Ishikawa (cell line): ENCODE measurements around the gene PSAP.

ENCODE experiments used
- CEBPB ChIP-seq: IDR thresholded peaks from 2 replicates; pipeline ENCODE4 v1.6.1; 2012
- CREB1 ChIP-seq: IDR thresholded peaks from 2 replicates; pipeline ENCODE4 v1.6.1; 2012; ENCODE audit warnings: low read depth
- EGR1 ChIP-seq: IDR thresholded peaks from 2 replicates; pipeline ENCODE4 v1.6.1; 2012
- EP300 ChIP-seq: IDR thresholded peaks from 2 replicates; pipeline ENCODE4 v1.6.1; 2012; ENCODE audit warnings: borderline replicate concordance
- FOXM1 ChIP-seq: IDR thresholded peaks from 2 replicates; pipeline ENCODE4 v1.6.1; 2012; ENCODE audit warnings: low read depth, borderline replicate concordance
- NFIC ChIP-seq: IDR thresholded peaks from 2 replicates; pipeline ENCODE4 v1.6.1; 2012
- RAD21 ChIP-seq: IDR thresholded peaks from 2 replicates; pipeline ENCODE4 v1.6.1; 2012; ENCODE audit warnings: low read depth
- TAF1 ChIP-seq: IDR thresholded peaks from 2 replicates; pipeline ENCODE4 v1.6.1; 2012; ENCODE audit warnings: low read depth, mild to moderate bottlenecking
- TCF12 ChIP-seq: IDR thresholded peaks from 2 replicates; pipeline ENCODE4 v1.6.1; 2012; ENCODE audit warnings: low read depth
- TEAD4 ChIP-seq: IDR thresholded peaks from 2 replicates; pipeline ENCODE4 v1.6.1; 2012
- YY1 ChIP-seq: IDR thresholded peaks from 2 replicates; pipeline ENCODE4 v1.6.1; 2012; ENCODE audit warnings: low read depth
- ZBTB7A ChIP-seq: IDR thresholded peaks from 2 replicates; pipeline ENCODE4 v1.6.1; 2012; ENCODE audit warnings: low read depth
- TF ChIP-seq, protein P1 (sequence below): IDR thresholded peaks from 2 replicates; pipeline ENCODE4 v1.6.1; 2012
- TF ChIP-seq, protein P2 (sequence below): IDR thresholded peaks from 2 replicates; pipeline ENCODE4 v1.6.1; 2012
- TF ChIP-seq, protein P3 (sequence below): IDR thresholded peaks from 2 replicates; pipeline ENCODE4 v1.6.1; 2012; ENCODE audit warnings: low read depth, mild to moderate bottlenecking

Gene PSAP

DNA sequence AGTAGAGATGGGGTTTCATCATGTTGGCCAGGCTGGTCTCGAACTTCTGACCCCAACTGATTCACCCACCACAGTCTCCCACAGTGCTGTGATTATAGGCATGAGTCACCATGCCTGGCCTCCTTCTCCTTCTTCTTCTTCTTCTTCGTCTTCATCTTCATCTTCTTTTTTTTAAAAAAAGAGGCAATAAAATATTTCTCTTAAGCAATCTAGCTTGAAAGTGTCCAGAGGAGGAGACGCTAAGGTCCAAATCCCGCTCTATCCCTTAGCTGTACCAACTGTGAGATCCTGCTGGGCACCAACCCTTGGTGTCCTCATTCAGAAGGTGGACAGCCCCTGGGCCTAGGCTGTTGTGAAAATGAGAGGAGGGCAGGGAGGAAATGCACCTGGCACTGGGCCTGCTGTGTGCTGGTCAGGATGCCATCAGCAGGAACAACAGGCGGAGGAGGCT is 13.9 kb upstream of the PSAP start:
- TF ChIP-seq FOXM1 (no peak), CEBPB (no peak), EP300 (no peak), TEAD4 (no peak), YY1 (no peak), RAD21 (no peak), CREB1 (no peak), NFIC (no peak), ZBTB7A (no peak), TCF12 (no peak), TAF1 (no peak), EGR1 (no peak)
- TF ChIP-seq, protein P1, sequence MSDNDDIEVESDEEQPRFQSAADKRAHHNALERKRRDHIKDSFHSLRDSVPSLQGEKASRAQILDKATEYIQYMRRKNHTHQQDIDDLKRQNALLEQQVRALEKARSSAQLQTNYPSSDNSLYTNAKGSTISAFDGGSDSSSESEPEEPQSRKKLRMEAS, result no peak
- TF ChIP-seq, protein P2, sequence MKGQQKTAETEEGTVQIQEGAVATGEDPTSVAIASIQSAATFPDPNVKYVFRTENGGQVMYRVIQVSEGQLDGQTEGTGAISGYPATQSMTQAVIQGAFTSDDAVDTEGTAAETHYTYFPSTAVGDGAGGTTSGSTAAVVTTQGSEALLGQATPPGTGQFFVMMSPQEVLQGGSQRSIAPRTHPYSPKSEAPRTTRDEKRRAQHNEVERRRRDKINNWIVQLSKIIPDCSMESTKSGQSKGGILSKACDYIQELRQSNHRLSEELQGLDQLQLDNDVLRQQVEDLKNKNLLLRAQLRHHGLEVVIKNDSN, result no peak
- TF ChIP-seq, protein P3, sequence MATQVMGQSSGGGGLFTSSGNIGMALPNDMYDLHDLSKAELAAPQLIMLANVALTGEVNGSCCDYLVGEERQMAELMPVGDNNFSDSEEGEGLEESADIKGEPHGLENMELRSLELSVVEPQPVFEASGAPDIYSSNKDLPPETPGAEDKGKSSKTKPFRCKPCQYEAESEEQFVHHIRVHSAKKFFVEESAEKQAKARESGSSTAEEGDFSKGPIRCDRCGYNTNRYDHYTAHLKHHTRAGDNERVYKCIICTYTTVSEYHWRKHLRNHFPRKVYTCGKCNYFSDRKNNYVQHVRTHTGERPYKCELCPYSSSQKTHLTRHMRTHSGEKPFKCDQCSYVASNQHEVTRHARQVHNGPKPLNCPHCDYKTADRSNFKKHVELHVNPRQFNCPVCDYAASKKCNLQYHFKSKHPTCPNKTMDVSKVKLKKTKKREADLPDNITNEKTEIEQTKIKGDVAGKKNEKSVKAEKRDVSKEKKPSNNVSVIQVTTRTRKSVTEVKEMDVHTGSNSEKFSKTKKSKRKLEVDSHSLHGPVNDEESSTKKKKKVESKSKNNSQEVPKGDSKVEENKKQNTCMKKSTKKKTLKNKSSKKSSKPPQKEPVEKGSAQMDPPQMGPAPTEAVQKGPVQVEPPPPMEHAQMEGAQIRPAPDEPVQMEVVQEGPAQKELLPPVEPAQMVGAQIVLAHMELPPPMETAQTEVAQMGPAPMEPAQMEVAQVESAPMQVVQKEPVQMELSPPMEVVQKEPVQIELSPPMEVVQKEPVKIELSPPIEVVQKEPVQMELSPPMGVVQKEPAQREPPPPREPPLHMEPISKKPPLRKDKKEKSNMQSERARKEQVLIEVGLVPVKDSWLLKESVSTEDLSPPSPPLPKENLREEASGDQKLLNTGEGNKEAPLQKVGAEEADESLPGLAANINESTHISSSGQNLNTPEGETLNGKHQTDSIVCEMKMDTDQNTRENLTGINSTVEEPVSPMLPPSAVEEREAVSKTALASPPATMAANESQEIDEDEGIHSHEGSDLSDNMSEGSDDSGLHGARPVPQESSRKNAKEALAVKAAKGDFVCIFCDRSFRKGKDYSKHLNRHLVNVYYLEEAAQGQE, result no peak

DNA sequence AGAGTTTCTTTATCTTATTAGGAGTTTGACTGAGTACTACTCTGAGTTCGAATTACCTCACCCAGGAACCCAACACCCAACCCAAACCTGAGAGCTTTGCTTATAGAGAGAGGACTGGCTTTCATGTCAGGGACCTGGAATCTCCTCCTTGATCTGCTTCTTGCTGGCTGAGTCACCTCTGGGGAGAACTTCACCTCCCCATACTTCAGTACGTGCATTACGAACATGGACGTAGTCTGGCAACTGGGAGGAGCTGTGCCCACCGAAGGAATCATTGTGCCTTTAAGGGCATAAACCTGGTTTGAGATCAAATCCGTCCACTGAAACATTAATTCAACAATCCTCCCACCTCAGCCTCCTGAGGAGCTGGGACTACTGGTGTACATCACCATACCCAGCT is 12.2 kb upstream of the PSAP start:
- no peak for TF ChIP-seq FOXM1

DNA sequence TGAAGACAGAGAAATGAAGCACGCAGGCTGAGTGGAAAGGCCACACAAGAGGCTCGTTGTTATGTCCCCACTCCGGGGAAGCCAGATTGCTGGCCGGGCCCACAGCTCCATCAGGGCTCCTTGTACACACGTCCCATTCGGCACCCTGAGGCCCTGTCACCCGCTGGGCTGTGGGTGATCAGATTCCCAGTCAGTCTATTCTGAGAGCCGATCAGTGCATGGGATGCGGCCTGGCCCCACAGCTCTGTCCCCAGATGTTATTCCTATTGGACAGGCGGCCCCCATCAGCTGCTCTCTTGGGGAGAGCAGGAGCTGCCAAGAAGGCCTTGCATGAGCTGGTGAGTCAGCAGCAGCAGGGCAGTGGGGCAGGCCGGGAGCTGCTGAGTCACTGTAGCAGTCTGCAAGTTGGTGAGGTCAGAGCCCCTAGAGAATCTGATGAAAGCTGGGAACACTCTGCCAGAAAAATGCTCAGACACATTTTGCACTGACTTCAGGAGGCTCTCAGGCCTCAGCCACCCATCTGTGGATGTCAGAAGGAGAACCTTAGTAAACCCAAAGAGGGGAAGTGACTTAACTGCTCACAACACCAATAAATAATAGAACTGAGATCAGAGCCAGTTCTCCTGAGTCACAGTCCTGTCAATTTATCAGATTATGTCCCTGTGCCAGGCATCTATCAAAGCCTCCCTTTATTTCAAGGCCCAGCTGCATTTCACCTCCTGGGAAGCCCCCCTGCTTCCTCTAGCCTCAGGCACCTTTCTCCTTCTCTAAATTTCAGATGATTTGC is 9.4 kb upstream of the PSAP start:
- TF ChIP-seq FOXM1, result no peak
- peak; percentile 82 for TF ChIP-seq NFIC
- TF ChIP-seq CEBPB, result no peak; the same call in 1 of the 2 replicates
- TF ChIP-seq RAD21, result no peak
- TF ChIP-seq, protein P3, result no peak
- TF ChIP-seq EGR1, result no peak
- TF ChIP-seq, protein P1, result peak; percentile 68
- TF ChIP-seq, protein P2, result peak; percentile 32; the same call in 1 of the 2 replicates
- TF ChIP-seq TCF12, result peak; percentile 80
- no peak for TF ChIP-seq TEAD4
- TF ChIP-seq TAF1, result no peak
- TF ChIP-seq ZBTB7A, result no peak; the same call in 1 of the 2 replicates
- no peak for TF ChIP-seq CREB1
- peak; percentile 57; the same call in 1 of the 2 replicates for TF ChIP-seq EP300
- TF ChIP-seq YY1, result no peak

DNA sequence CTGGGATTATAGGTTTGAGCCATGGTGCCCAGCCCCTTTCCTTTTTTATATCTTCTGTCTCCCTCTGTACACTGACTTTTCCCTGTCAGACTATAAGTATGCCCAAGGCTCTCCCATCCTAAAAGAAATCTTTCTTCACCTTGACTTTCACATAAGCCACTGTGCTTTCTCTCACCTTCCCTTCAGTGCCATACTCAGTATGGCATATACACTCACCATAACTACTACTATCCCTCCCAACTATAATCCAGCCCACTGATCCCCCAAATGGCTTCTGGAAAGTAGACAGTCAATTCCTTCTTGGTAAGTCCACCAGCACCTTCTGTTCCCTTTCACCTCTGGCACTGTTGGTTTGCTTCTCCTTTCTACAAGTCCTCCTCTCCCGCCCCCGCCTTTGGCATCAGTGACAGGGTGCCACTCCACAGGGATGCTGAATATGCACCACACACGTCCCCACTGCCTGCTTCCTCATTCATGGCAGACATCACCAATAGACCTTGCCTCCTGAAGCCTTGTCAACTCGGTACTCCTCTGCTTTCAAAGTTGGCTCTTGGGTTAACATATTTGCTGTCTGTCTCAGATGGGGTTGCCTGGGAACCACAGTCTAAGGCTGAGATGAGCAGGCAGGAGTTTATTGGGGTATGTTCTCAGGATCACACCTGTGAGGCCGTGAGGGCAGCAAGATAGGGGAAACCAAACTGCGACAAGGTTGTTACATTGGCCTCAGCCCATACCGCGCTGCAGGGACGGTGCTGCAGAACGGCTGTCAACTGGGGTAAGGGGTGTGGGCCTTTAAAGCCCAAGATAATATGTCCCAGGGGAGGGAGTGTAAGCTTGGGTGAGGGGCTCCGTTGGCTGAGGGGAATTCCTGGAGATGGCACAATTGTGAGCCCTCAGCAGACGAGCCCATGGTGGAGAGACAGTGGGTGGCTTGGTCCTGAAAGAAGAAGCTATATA is 7.2 kb upstream of the PSAP start:
- TF ChIP-seq FOXM1, result no peak
- no peak for TF ChIP-seq CREB1
- no peak for TF ChIP-seq EGR1
- TF ChIP-seq, protein P3, result no peak
- no peak for TF ChIP-seq ZBTB7A
- TF ChIP-seq YY1, result no peak
- TF ChIP-seq TAF1, result no peak
- TF ChIP-seq, protein P2, result no peak
- TF ChIP-seq TCF12, result no peak
- no peak for TF ChIP-seq RAD21
- TF ChIP-seq TEAD4, result no peak
- TF ChIP-seq, protein P1, result no peak
- no peak for TF ChIP-seq NFIC
- no peak for TF ChIP-seq EP300
- TF ChIP-seq CEBPB, result no peak
